Fibroblast of mammary gland (primary cell): ENCODE data around the gene AMPD1.

Source experiments
- DNase-seq: peaks from one replicate; pipeline ENCODE4 v3.0.0-alpha.2; 2010; ENCODE audit warnings: low read depth
- H3K4me3 ChIP-seq: 2 replicates; pipeline ENCODE4 v1.5.1; 2011; ENCODE audit warnings: low read depth, mild to moderate bottlenecking, low read length, moderate library complexity; ENCODE audit not compliant: control insufficient read depth
- CTCF ChIP-seq: conservative IDR thresholded peaks from 2 replicates; pipeline ENCODE4 v1.5.1; 2011; ENCODE audit warnings: low read depth, low read length, inconsistent platforms; ENCODE audit not compliant: control insufficient read depth, insufficient read depth

The AMPD1 gene

GRCh38 chr1:114716304-114717170 is 21.2 kb upstream of the AMPD1 start, which contains the start of gene NRAS:
Gene NRAS, minus strand, starts transcription at chr1:114716771. Its CDS starts 611 bp downstream, at chr1:114716160.
- DNase-seq: peak; percentile 87
- peak within 1 kb of the TSS; percentile 90 for H3K4me3 ChIP-seq
- TF ChIP-seq CTCF: no peak

- H3K4me3 ChIP-seq: peak overlapping the region; percentile 90
- DNase-seq: peak; percentile 11
- TF ChIP-seq CTCF: no peak
These were observed 20.6 kb upstream of the AMPD1 start for GRCh38 chr1:114715952-114716303.

- TF ChIP-seq CTCF: no peak
- no peak for DNase-seq
- H3K4me3 ChIP-seq: no peak overlapping the region
These were observed 17.6 kb upstream of the AMPD1 start for GRCh38 chr1:114712977-114713376.

GRCh38 chr1:114710360-114710759 is 15.0 kb upstream of the AMPD1 start:
- DNase-seq: no peak
- no peak overlapping the region for H3K4me3 ChIP-seq
- TF ChIP-seq CTCF: no peak

GRCh38 chr1:114707604-114708003 is 12.3 kb upstream of the AMPD1 start:
- no peak for DNase-seq
- no peak for TF ChIP-seq CTCF
- no peak overlapping the region for H3K4me3 ChIP-seq

GRCh38 chr1:114703242-114703641 is 7.9 kb upstream of the AMPD1 start:
- no peak for TF ChIP-seq CTCF
- H3K4me3 ChIP-seq: no peak overlapping the region
- peak; percentile 19 for DNase-seq
